ENCODE data around the gene CCDC83. TPM values are rescaled to one million over a fixed set of nuclear protein-coding genes. Genes with fewer than 3 reads are reported as not detected.
"Not testable (repeated sequence)": the region's sequence is repeated elsewhere in the genome, so short reads cannot be mapped to it uniquely, and the experiment has no call there.

Gene CCDC83
- total RNA-seq, 3 donors from 2014 or later (not counting 1 experiment from before 2014, with no cell fraction given), result 0.12 TPM; not detected in 2

DNA sequence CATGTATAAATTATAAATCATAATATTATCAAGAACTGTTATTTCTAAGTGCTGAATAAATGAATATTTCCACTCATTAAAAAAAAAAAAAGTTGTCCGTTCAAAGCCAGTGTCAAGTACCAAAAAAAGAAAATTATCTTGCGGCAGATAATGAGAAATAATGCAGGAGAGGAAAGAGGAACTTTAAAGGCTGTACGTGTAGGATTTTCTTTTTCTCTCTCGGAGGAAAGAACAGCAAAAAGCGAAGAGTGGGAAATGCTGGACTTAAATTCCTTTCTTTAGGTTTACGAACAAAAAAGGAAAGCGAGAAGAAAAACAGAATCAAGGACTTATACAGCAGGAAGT lies 999 bp upstream of the CCDC83 start:
- peaks cover 6% of the 10 kb centered on the region for H3K36me3 Mint-ChIP-seq

DNA sequence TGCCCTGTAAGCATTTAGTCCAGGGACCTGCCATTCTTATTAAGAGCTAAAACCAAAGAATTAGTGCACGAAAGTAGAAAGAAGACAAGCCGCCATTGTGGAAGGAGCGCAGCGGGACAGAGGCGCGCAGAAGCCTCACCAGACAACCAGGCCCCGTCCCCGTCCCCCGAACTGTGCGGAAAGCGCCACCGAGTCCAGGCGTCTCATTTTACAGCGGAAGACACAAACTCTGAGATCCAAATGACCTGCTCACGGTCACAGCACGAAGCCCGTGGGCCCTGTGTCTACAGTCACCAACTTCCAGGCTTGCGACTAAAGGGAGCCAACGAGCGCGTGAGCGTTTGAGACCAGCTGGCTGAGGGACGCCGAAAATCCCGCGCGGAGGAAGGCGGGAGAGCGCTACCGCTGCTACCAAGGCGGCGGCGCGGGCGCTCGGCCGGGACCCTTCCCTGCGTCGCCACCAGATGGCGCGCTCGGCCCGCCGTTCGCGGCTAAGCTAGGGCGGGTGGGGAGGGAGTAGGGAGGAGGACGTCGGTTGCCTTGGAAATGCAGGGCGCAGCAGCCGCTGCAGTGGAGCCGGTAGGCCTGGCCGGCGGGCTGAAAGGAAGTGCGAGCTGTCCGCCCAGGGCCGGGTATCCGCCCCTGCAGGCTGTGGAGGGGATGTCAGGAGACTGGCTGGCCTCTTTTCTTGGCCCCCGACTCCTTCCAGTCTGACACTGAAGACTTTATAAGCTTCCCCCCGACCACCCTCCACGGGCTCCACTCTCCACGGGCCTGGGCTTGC lies 434 bp upstream of the CCDC83 start:
- intact Hi-C loops (cut with micrococcal nuclease), result loop anchor here (1.0 to 10.0 kb wide), 7 partner anchors 30 to 438 kb away; no protein-coding TSS in a partner anchor
- Histone ChIP-seq H3K27ac (ENCODE audit: low read length) (peak overlapping the region; percentile 71), H3K4me3 (ENCODE audit: low read length) (peak overlapping the region; percentile 39), H3K36me3 (ENCODE audit: control insufficient read depth, insufficient read depth, low read length) (no peaks in the 10 kb centered on the region), H3K27me3 (ENCODE audit: control insufficient read depth, insufficient read depth, low read length) (no peaks in the 10 kb centered on the region), H3K9me3 (ENCODE audit: control insufficient read depth, insufficient read depth, low read length) (no peaks in the 10 kb centered on the region), H3K4me1 (ENCODE audit: control insufficient read depth, insufficient read depth, low read length) (peaks cover 11% of the 10 kb centered on the region)
- TF ChIP-seq, protein P1, sequence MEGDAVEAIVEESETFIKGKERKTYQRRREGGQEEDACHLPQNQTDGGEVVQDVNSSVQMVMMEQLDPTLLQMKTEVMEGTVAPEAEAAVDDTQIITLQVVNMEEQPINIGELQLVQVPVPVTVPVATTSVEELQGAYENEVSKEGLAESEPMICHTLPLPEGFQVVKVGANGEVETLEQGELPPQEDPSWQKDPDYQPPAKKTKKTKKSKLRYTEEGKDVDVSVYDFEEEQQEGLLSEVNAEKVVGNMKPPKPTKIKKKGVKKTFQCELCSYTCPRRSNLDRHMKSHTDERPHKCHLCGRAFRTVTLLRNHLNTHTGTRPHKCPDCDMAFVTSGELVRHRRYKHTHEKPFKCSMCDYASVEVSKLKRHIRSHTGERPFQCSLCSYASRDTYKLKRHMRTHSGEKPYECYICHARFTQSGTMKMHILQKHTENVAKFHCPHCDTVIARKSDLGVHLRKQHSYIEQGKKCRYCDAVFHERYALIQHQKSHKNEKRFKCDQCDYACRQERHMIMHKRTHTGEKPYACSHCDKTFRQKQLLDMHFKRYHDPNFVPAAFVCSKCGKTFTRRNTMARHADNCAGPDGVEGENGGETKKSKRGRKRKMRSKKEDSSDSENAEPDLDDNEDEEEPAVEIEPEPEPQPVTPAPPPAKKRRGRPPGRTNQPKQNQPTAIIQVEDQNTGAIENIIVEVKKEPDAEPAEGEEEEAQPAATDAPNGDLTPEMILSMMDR (IDR thresholded peaks at IDR 0.05), result peak; percentile 85
- ATAC-seq (peak; percentile 92 to 99 (median 93)), DNase-seq (peak; percentile 91 to 92)
- WGBS (ENCODE audit: insufficient coverage), result under 1% methylated on average over 62 of the region's 62 CpGs
- Mint-ChIP-seq H3K9me3 (no peaks in the 10 kb centered on the region), H3K36me3 (peaks cover 6% of the 10 kb centered on the region), H3K4me1 (peaks cover 16% of the 10 kb centered on the region in 2 donors), H3K4me3 (peak overlapping the region; percentile 94), H3K27ac (peak overlapping the region; percentile 94 to 96), H3K27me3 (ENCODE audit: low read depth in 2 of 2) (peaks cover 0 to 14% of the 10 kb centered on the region in 2 donors)

More for the DNA sequence above, 999 bp upstream of the CCDC83 start:
- ATAC-seq, result no peak
- Mint-ChIP-seq H3K27ac (peak overlapping the region; percentile 94 to 96), H3K9me3 (no peaks in the 10 kb centered on the region), H3K4me3 (peak overlapping the region; percentile 94), H3K27me3 (ENCODE audit: low read depth in 2 of 2) (peaks cover 0 to 8% of the 10 kb centered on the region in 2 donors), H3K4me1 (peaks cover 16% of the 10 kb centered on the region in 2 donors)
- intact Hi-C loops (cut with micrococcal nuclease), result loop anchor here (1.0 to 10.0 kb wide), 4 partner anchors 30 to 259 kb away; no protein-coding TSS in a partner anchor
- TF ChIP-seq, protein P1 (IDR thresholded peaks at IDR 0.05), result no peak
- Histone ChIP-seq H3K9me3 (ENCODE audit: control insufficient read depth, insufficient read depth, low read length) (no peaks in the 10 kb centered on the region), H3K4me1 (ENCODE audit: control insufficient read depth, insufficient read depth, low read length) (peaks cover 11% of the 10 kb centered on the region), H3K27me3 (ENCODE audit: control insufficient read depth, insufficient read depth, low read length) (no peaks in the 10 kb centered on the region), H3K4me3 (ENCODE audit: low read length) (peak overlapping the region; percentile 39), H3K27ac (ENCODE audit: low read length) (peak overlapping the region; percentile 71), H3K36me3 (ENCODE audit: control insufficient read depth, insufficient read depth, low read length) (no peaks in the 10 kb centered on the region)
- DNase-seq, result no peak
- WGBS (ENCODE audit: insufficient coverage), result 5% methylated on average over 6 of the region's 7 CpGs

DNA sequence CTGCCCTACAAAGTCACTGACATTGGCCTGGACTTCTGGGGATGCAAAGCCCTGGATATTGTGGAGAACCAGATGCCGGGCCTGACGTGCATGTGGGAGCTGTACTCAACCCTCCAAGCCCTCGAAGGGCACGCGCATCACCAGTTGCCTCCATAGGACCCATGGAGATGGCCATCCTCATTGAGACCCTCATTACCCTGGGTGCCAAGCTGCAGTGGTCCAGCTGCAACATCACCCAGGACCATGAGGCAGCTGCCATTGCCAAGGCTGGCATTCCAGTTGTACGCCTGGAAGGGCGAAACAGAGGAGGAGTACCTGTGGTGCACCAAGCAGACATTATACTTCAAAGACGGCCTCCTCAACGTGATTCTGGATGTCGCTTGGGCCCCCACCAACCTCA lies 1.9 kb downstream of the CCDC83 start:
- peaks cover 16% of the 10 kb centered on the region in 2 donors for H3K4me1 Mint-ChIP-seq

DNA sequence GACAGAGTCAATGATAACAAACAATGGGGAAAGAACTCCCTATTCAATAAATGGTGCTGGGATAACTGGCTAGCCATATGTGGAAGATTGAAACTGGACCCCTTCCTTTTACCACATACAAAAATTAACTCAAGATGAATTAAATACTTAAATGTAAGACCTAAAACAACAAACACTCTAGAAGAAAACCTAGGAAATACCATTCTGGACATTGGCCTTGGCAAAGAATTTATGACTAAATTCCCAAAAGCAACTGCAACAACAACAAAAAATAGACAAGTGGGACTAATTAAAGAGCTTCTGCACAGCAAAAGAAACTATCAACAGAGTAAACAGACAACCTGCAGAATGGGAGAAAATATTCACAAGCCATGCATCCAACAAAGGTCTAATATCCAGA lies 4.4 kb downstream of the CCDC83 start:
- Mint-ChIP-seq H3K4me1 (peaks cover 10 to 11% of the 10 kb centered on the region in 2 donors), H3K27me3 (ENCODE audit: low read depth in 2 of 2) (peaks cover 0 to 31% of the 10 kb centered on the region in 2 donors)
- ATAC-seq; H3K9me3 ChIP-seq (ENCODE audit: control insufficient read depth, insufficient read depth, low read length); H3K36me3 ChIP-seq (ENCODE audit: control insufficient read depth, insufficient read depth, low read length); H3K27me3 ChIP-seq (ENCODE audit: control insufficient read depth, insufficient read depth, low read length); H3K36me3 Mint-ChIP-seq; H3K9me3 Mint-ChIP-seq; H3K4me1 ChIP-seq (ENCODE audit: control insufficient read depth, insufficient read depth, low read length); H3K27ac Mint-ChIP-seq; H3K4me3 ChIP-seq (ENCODE audit: low read length); H3K4me3 Mint-ChIP-seq; DNase-seq; H3K27ac ChIP-seq (ENCODE audit: low read length): not testable (repeated sequence)
- intact Hi-C loops (cut with micrococcal nuclease), result loop anchor here (5.0 to 10.0 kb wide), 4 partner anchors 165 to 433 kb away; no protein-coding TSS in a partner anchor

More for the DNA sequence above, 1.9 kb downstream of the CCDC83 start:
- Mint-ChIP-seq H3K9me3 (no peaks in the 10 kb centered on the region), H3K4me3 (no peak overlapping the region), H3K36me3 (no peaks in the 10 kb centered on the region), H3K27ac (no peak overlapping the region), H3K27me3 (ENCODE audit: low read depth in 2 of 2) (peaks cover 0 to 17% of the 10 kb centered on the region in 2 donors)
- WGBS (ENCODE audit: insufficient coverage), result 99% methylated on average over 10 of the region's 10 CpGs
- ATAC-seq, result no peak
- Histone ChIP-seq H3K4me3 (ENCODE audit: low read length) (no peak overlapping the region), H3K9me3 (ENCODE audit: control insufficient read depth, insufficient read depth, low read length) (no peaks in the 10 kb centered on the region), H3K36me3 (ENCODE audit: control insufficient read depth, insufficient read depth, low read length) (no peaks in the 10 kb centered on the region), H3K27ac (ENCODE audit: low read length) (no peak overlapping the region), H3K4me1 (ENCODE audit: control insufficient read depth, insufficient read depth, low read length) (peaks cover 11% of the 10 kb centered on the region), H3K27me3 (ENCODE audit: control insufficient read depth, insufficient read depth, low read length) (no peaks in the 10 kb centered on the region)
- DNase-seq, result no peak
- intact Hi-C loops (cut with micrococcal nuclease), result loop anchor here (5.0 to 10.0 kb wide), 4 partner anchors 162 to 435 kb away; no protein-coding TSS in a partner anchor
- TF ChIP-seq, protein P1 (IDR thresholded peaks at IDR 0.05), result no peak

All from natural killer cell (primary cell).